ENCODE measurements around the gene TMED8.
"Not testable (repeated sequence)": the region's sequence is repeated elsewhere in the genome, so short reads cannot be mapped to it uniquely, and the experiment has no call there.

The TMED8 gene

DNA sequence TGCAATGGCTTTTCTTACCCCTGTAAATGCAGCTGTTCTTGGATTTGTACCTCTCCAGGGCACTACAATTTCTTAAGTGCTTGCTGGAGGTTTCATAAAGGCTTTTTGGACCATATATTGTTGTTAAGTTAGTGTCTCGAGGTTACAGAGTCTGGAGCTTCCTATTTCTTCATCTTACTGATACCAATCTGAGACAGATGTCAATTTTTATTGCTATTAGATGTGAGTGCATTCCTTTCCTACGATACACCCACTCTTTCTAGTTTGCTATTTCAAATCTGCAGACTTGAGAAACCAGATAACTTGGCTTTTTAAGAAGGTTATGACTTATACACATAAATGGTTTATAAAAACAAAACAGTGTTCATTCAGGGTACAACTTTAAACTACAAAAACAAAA is 44.3 kb upstream of the TMED8 start:
- WGBS (ENCODE audit: extremely low coverage, insufficient coverage, insufficient read length) = no CpG with 5 or more reads among the region's 2 CpGs
- no peak overlapping the region for H2BK120ac ChIP-seq (ENCODE audit: insufficient read depth, low read length, poor library complexity)
- no peak overlapping the region for H2AFZ ChIP-seq (ENCODE audit: insufficient read depth, low read length, poor library complexity)
- H3K79me1 ChIP-seq (ENCODE audit: low read length) = no peaks in the 10 kb centered on the region
- no peak overlapping the region for H3K23ac ChIP-seq (ENCODE audit: low read length)
- H3K4ac ChIP-seq (ENCODE audit: low read depth, low read length) = no peak overlapping the region
- H4K12ac ChIP-seq (ENCODE audit: low read depth, low read length) = no peak overlapping the region
- H3K9ac ChIP-seq (ENCODE audit: low read length) = no peak overlapping the region
- H4K8ac ChIP-seq (ENCODE audit: low read depth, low read length) = no peak overlapping the region
- H3K4me2 ChIP-seq (ENCODE audit: low read length) = no peak overlapping the region
- no peak overlapping the region for H2BK5ac ChIP-seq (ENCODE audit: low read depth, low read length, poor library complexity)
- H3K79me2 ChIP-seq (ENCODE audit: control insufficient read depth, insufficient read depth, low read length, poor library complexity) = no peaks in the 10 kb centered on the region
- no peak overlapping the region for H3K4me3 ChIP-seq (ENCODE audit: low read depth, low read length)
- no peak overlapping the region for H4K91ac ChIP-seq (ENCODE audit: low read depth, low read length)
- peaks cover 4% of the 10 kb centered on the region for H3K9me3 ChIP-seq (ENCODE audit: insufficient read depth, low read depth, low read length)
- no peak for DNase-seq
- no peaks in the 10 kb centered on the region for H3K4me1 ChIP-seq (ENCODE audit: control insufficient read depth in 1 of 2, insufficient read depth in 2 of 2, low read length in 2 of 2)
- H3K36me3 ChIP-seq (ENCODE audit: control insufficient read depth in 1 of 2, insufficient read depth in 2 of 2, low read length in 2 of 2) = peaks cover 14 to 17% of the 10 kb centered on the region in 2 experiments
- no peak overlapping the region for H3K18ac ChIP-seq (ENCODE audit: low read length)
- H3K27ac ChIP-seq (ENCODE audit: low read depth, low read length) = no peak overlapping the region
- no peak overlapping the region for H3K14ac ChIP-seq (ENCODE audit: low read length)
- no peak overlapping the region for H2AK5ac ChIP-seq (ENCODE audit: low read length)
- H3K27me3 ChIP-seq (ENCODE audit: insufficient read depth, low read length) = no peaks in the 10 kb centered on the region
- H2BK12ac ChIP-seq (ENCODE audit: low read length) = no peak overlapping the region

DNA sequence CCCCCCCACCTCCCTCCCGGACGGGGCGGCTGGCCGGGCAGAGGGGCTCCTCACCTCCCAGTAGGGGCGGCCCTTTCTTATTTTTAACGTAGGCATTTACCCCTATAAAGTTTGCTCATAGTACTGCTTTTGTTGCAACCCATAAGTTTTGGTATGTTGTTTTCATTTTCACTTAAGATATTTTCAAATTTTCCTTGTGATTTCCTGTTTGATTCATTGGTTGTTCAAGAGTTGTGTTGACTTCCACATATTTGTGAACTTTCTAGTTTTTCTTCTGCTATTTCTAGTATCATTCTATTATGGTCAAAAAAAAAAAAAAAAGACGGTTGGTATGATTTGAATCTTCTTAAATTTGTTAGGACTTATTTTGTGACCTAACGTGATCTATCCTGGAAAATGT is 39.9 kb upstream of the TMED8 start:
- Histone ChIP-seq H2BK12ac (ENCODE audit: low read length) (no peak overlapping the region), H3K23ac (ENCODE audit: low read length) (no peak overlapping the region), H3K9me3 (ENCODE audit: insufficient read depth, low read depth, low read length) (peaks cover 4% of the 10 kb centered on the region), H3K4me1 (ENCODE audit: control insufficient read depth in 1 of 2, insufficient read depth in 2 of 2, low read length in 2 of 2) (no peaks in the 10 kb centered on the region), H3K9ac (ENCODE audit: low read length) (no peak overlapping the region), H3K79me1 (ENCODE audit: low read length) (no peaks in the 10 kb centered on the region), H2BK5ac (ENCODE audit: low read depth, low read length, poor library complexity) (no peak overlapping the region), H3K4me3 (ENCODE audit: low read depth, low read length) (no peak overlapping the region), H3K4me2 (ENCODE audit: low read length) (no peak overlapping the region), H3K36me3 (ENCODE audit: control insufficient read depth in 1 of 2, insufficient read depth in 2 of 2, low read length in 2 of 2) (peaks cover 0 to 1% of the 10 kb centered on the region in 2 experiments), H3K27me3 (ENCODE audit: insufficient read depth, low read length) (no peaks in the 10 kb centered on the region), H4K8ac (ENCODE audit: low read depth, low read length) (no peak overlapping the region), H3K18ac (ENCODE audit: low read length) (no peak overlapping the region), H4K12ac (ENCODE audit: low read depth, low read length) (no peak overlapping the region), H4K91ac (ENCODE audit: low read depth, low read length) (no peak overlapping the region), H3K4ac (ENCODE audit: low read depth, low read length) (no peak overlapping the region), H2AK5ac (ENCODE audit: low read length) (no peak overlapping the region), H3K27ac (ENCODE audit: low read depth, low read length) (no peak overlapping the region), H3K14ac (ENCODE audit: low read length) (no peak overlapping the region), H2AFZ (ENCODE audit: insufficient read depth, low read length, poor library complexity) (no peak overlapping the region), H3K79me2 (ENCODE audit: control insufficient read depth, insufficient read depth, low read length, poor library complexity) (no peaks in the 10 kb centered on the region), H2BK120ac (ENCODE audit: insufficient read depth, low read length, poor library complexity) (no peak overlapping the region)
- WGBS (ENCODE audit: extremely low coverage, insufficient coverage, insufficient read length) = no CpG with 5 or more reads among the region's 8 CpGs
- no peak for DNase-seq

DNA sequence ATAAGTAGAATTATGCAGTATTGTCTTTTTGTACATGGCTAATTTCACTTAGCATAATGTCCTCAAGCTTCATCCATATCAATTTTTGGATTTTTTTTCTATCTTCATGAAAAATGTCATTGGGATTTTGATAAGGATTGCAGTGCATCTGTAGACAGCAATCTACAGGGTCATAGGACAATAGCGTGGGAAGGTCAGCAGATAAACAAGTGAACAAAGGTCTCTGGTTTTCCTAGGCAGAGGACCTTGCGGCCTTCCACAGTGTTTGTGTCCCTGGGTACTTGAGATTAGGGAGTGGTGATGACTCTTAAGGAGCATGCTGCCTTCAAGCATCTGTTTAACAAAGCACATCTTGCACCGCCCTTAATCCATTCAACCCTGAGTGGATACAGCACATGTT is 39.2 kb upstream of the TMED8 start:
- DNase-seq; H2BK5ac ChIP-seq (ENCODE audit: low read depth, low read length, poor library complexity); H3K27me3 ChIP-seq (ENCODE audit: insufficient read depth, low read length); H3K14ac ChIP-seq (ENCODE audit: low read length); H3K4ac ChIP-seq (ENCODE audit: low read depth, low read length); H3K79me2 ChIP-seq (ENCODE audit: control insufficient read depth, insufficient read depth, low read length, poor library complexity); H3K79me1 ChIP-seq (ENCODE audit: low read length); H3K9me3 ChIP-seq (ENCODE audit: insufficient read depth, low read depth, low read length); H3K27ac ChIP-seq (ENCODE audit: low read depth, low read length); H3K4me3 ChIP-seq (ENCODE audit: low read depth, low read length); H3K36me3 ChIP-seq (ENCODE audit: control insufficient read depth in 1 of 2, insufficient read depth in 2 of 2, low read length in 2 of 2); H2AK5ac ChIP-seq (ENCODE audit: low read length); H2AFZ ChIP-seq (ENCODE audit: insufficient read depth, low read length, poor library complexity); H4K12ac ChIP-seq (ENCODE audit: low read depth, low read length); H4K91ac ChIP-seq (ENCODE audit: low read depth, low read length); H2BK120ac ChIP-seq (ENCODE audit: insufficient read depth, low read length, poor library complexity); H3K9ac ChIP-seq (ENCODE audit: low read length); H3K4me2 ChIP-seq (ENCODE audit: low read length); H4K8ac ChIP-seq (ENCODE audit: low read depth, low read length); H3K4me1 ChIP-seq (ENCODE audit: control insufficient read depth in 1 of 2, insufficient read depth in 2 of 2, low read length in 2 of 2); H2BK12ac ChIP-seq (ENCODE audit: low read length); H3K18ac ChIP-seq (ENCODE audit: low read length); H3K23ac ChIP-seq (ENCODE audit: low read length): not testable (repeated sequence)
- WGBS (ENCODE audit: extremely low coverage, insufficient coverage, insufficient read length) = no CpG with 5 or more reads among the region's 3 CpGs

DNA sequence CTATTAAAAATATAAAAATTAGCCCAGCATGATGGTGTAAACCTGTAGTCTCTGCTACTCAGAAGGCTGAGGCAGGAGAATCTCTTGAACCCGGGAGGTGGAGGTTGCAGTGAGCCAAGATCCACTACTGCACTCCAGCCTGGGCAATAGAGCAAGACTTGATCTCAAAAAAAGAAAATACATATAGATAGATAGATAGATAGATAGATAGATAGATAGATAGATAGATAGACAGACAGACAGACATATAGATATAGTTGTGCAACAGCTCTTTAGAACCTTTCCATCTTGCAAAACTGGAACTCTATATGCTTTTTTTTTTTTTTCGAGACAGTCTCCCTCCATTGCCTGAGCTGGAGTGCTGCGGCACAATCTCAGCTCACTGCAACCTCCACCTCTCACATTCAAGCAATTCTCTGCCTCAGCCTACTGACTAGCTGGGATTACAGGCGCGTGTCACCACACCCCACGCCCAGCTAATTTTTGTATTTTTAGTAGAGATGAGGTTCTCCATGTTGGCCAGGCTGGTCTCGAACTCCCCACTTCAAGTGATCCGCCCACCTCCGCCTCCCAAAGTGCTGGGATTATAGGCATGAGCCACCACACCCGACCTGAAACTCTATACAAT is 38.6 kb upstream of the TMED8 start:
- not testable (repeated sequence) for H2BK5ac ChIP-seq (ENCODE audit: low read depth, low read length, poor library complexity); H4K12ac ChIP-seq (ENCODE audit: low read depth, low read length); H3K9ac ChIP-seq (ENCODE audit: low read length); H3K4me2 ChIP-seq (ENCODE audit: low read length); H3K79me2 ChIP-seq (ENCODE audit: control insufficient read depth, insufficient read depth, low read length, poor library complexity); H3K36me3 ChIP-seq (ENCODE audit: control insufficient read depth in 1 of 2, insufficient read depth in 2 of 2, low read length in 2 of 2); H2AK5ac ChIP-seq (ENCODE audit: low read length); H3K79me1 ChIP-seq (ENCODE audit: low read length); H3K23ac ChIP-seq (ENCODE audit: low read length); H3K27ac ChIP-seq (ENCODE audit: low read depth, low read length); H3K27me3 ChIP-seq (ENCODE audit: insufficient read depth, low read length); H3K18ac ChIP-seq (ENCODE audit: low read length); H2AFZ ChIP-seq (ENCODE audit: insufficient read depth, low read length, poor library complexity); DNase-seq; H4K91ac ChIP-seq (ENCODE audit: low read depth, low read length); H3K4ac ChIP-seq (ENCODE audit: low read depth, low read length); H4K8ac ChIP-seq (ENCODE audit: low read depth, low read length); H3K4me3 ChIP-seq (ENCODE audit: low read depth, low read length); H2BK12ac ChIP-seq (ENCODE audit: low read length); H2BK120ac ChIP-seq (ENCODE audit: insufficient read depth, low read length, poor library complexity); H3K14ac ChIP-seq (ENCODE audit: low read length); H3K4me1 ChIP-seq (ENCODE audit: control insufficient read depth in 1 of 2, insufficient read depth in 2 of 2, low read length in 2 of 2); H3K9me3 ChIP-seq (ENCODE audit: insufficient read depth, low read depth, low read length)
- WGBS (ENCODE audit: extremely low coverage, insufficient coverage, insufficient read length) = no CpG with 5 or more reads among the region's 10 CpGs

Data from trophoblast cell (in vitro differentiated cells and primary cell).